Stimulated activated CD8-positive, alpha-beta memory T cell treated with anti-CD3 and anti-CD28 coated beads, Interleukin-12 subunit alpha, Interleukin-12 subunit beta, amount 100 ng/mL, for 24 hours (primary cell): ENCODE measurements around the gene MTX2.

Source experiments
- DNase-seq: peaks from one replicate; pipeline ENCODE4 v3.0.0-alpha.2; 2020; ENCODE audit errors: extremely low read depth

Gene MTX2

DNA sequence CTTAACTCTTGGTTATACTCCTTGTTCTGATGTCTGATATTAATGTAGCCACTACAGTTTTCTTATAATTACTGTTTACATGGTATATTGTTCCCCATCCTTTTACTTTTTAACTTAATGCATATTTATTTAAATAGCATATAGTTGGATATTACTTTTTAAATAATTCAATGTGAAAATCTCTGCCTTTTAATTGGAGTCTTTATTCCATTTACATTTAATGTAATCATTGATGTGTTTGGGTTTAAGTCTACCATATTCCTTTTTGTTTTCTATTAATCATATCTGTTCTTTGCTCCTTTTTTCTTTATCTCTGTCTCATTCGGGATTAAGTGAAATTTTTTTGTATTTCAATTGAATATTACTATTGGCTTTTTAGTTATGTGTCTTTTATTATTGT lies 109.1 kb downstream of the MTX2 start:
- DNase-seq: no peak

- DNase-seq: no peak
Measured at GRCh38 chr2:176380341-176380740, 111.1 kb downstream of the MTX2 start.

DNA sequence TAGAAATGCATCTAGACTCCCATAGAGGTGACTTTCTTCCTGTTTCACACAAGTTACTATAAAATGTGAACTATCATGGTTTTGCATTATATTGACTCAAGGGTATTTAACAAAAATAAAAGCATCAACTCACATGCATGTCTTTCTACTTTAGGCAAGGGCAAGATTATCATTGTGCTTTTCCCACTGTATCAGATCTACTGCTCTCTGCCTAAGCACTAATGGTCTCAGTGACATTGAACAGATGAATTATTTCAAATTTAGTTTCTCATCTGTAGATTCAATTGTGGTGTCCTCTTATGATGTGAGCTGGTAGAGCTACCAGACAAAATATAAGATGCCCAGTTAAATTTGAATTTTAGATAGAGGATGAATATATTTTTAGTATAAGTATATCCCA lies 113.9 kb downstream of the MTX2 start:
- no peak for DNase-seq

DNA sequence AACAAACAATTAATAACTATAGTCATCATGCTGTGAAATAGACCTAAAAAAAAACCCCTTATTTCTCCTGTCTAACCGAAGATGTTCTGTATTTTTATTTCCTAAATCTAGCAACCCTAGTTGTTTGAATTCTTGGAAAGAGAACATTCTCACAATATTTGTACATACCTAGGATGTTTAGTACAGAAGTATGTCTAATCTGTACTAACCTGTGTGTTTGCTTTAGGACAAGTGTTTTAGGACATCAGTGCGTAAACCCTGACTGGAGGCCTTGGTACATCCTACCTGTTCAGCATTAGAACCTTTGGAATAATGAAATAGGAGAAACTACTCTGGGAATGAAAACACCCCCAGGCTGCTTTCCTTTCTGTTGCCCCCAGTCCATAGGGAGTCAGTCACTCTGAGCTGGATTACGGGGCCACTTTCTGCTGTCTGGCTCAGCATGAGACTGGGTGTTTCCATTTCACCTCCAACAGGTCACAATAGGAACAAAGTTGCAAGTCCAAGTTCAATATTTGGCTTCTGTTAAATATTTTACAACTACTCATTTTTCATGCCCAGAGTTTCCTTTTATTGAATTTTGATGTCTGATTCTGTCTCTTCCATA lies 114.7 kb downstream of the MTX2 start:
- DNase-seq: no peak

- no peak for DNase-seq
Measured at GRCh38 chr2:176385219-176385759, 116.0 kb downstream of the MTX2 start.

DNA sequence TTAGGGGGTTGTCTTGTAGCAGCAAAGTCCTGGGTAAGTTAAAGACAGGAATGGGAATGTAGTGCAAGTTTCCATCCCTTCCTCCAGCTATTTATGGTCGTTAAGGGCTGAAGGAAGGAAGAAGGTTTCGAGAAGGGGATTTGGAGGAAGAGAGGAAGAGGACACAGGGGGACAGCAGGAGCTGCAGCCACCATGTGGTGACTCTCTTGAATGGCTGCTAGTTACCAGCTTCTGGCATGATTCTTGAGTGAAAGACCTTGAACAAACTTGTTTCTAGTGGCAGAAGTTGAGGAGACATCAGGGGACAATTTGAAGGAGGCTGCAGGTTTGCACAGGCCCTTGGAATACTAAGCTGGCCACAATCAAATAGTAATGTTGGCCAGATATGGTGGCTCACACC lies 116.6 kb downstream of the MTX2 start:
- no peak for DNase-seq
